Peyer's patch (tissue), 4 donors: ENCODE measurements around the gene ST8SIA3. TPM values are rescaled to one million over a fixed set of nuclear protein-coding genes. Genes with fewer than 3 reads are reported as not detected.

ENCODE experiments used
- DNase-seq, 3 donors: peaks; one replicate each; pipeline ENCODE4 v3.0.0-alpha.2; 2017 to 2019
- H3K27ac ChIP-seq, 4 donors: fragments of 200-600 bp; sonication (generic); one replicate each; pipeline ENCODE4 v1.5.1; 2016 to 2019
- H3K27me3 ChIP-seq, 2 donors: fragments of 200-600 bp; sonication (generic); one replicate each; pipeline ENCODE4 v1.5.1; 2019
- H3K36me3 ChIP-seq, 3 donors: fragments of 200-600 bp; sonication (generic); one replicate each; pipeline ENCODE4 v1.5.1; 2016 to 2019
- H3K4me1 ChIP-seq, 4 donors: fragments of 200-600 bp; sonication (generic); one replicate each; pipeline ENCODE4 v1.5.1; 2016 to 2019
- H3K4me3 ChIP-seq, 4 donors: fragments of 200-600 bp; sonication (generic); 1 replicate in 3 of 4; 2 replicates in 1 of 4; pipeline ENCODE4 v1.5.1; 2016 to 2019; ENCODE audit warnings: mild to moderate bottlenecking in 1 of 4
- H3K9me3 ChIP-seq, 4 donors: fragments of 200-600 bp; sonication (generic); one replicate each; pipeline ENCODE4 v1.5.1; 2016 to 2019; ENCODE audit warnings: mild to moderate bottlenecking in 1 of 4
- CTCF ChIP-seq, 6 experiments: fragments of 450-650 bp in 4 of 6; fragments of 200-600 bp in 2 of 6; sonication (generic) in 1 of 6; IDR thresholded peaks; one replicate each; pipeline ENCODE4 v1.5.1; 2017 to 2019; ENCODE audit warnings: antibody characterized with exemption in 6 of 6, mild to moderate bottlenecking in 3 of 6, moderate library complexity in 1 of 6
- POLR2A ChIP-seq, 2 donors: fragments of 450-650 bp; IDR thresholded peaks; one replicate each; pipeline ENCODE4 v1.5.1; 2017; ENCODE audit warnings: antibody characterized with exemption in 2 of 2, mild to moderate bottlenecking in 2 of 2, moderate library complexity in 2 of 2
- total RNA-seq, 4 donors: library from RNA; depleted of rRNA; stranded (reverse); fragments of >200 nt; gene quantifications; one replicate each; pipeline ENCODE4 v1.1.0, GENCODE V29; 2016

ST8SIA3 gene
- total RNA-seq, 4 donors from 2014 or later: 0.09 to 0.13 TPM; not detected in 2

GRCh38 chr18:57353137-57353939 lies 981 bp downstream of the ST8SIA3 start:
- H3K27me3 ChIP-seq: peaks cover 0 to 22% of the 10 kb centered on the region in 2 donors
- H3K36me3 ChIP-seq: no peaks in the 10 kb centered on the region
- H3K9me3 ChIP-seq: peaks cover 0 to 10% (median 0%) of the 10 kb centered on the region in 4 donors
- H3K4me3 ChIP-seq: no peak overlapping the region
- DNase-seq: no peak
- no peaks in the 10 kb centered on the region for H3K4me1 ChIP-seq
- no peak for TF ChIP-seq POLR2A (IDR thresholded peaks at IDR 0.05)
- no peak for TF ChIP-seq CTCF (IDR thresholded peaks at IDR 0.05)
- H3K27ac ChIP-seq: no peak overlapping the region

GRCh38 chr18:57353940-57354461 lies 1.6 kb downstream of the ST8SIA3 start:
- Histone ChIP-seq H3K27me3 (peaks cover 0 to 22% of the 10 kb centered on the region in 2 donors), H3K4me1 (no peaks in the 10 kb centered on the region), H3K36me3 (no peaks in the 10 kb centered on the region), H3K27ac (no peak overlapping the region), H3K4me3 (no peak overlapping the region), H3K9me3 (peaks cover 0 to 10% (median 0%) of the 10 kb centered on the region in 4 donors)
- TF ChIP-seq POLR2A (IDR thresholded peaks at IDR 0.05) (no peak), CTCF (IDR thresholded peaks at IDR 0.05) (no peak)
- DNase-seq: no peak

- TF ChIP-seq CTCF (IDR thresholded peaks at IDR 0.05): no peak
- TF ChIP-seq POLR2A (IDR thresholded peaks at IDR 0.05): no peak
- DNase-seq: no peak
- H3K4me1 ChIP-seq: no peaks in the 10 kb centered on the region
- no peak overlapping the region for H3K27ac ChIP-seq
- no peak overlapping the region for H3K4me3 ChIP-seq
- no peaks in the 10 kb centered on the region for H3K9me3 ChIP-seq
- H3K36me3 ChIP-seq: no peaks in the 10 kb centered on the region
- H3K27me3 ChIP-seq: no peaks in the 10 kb centered on the region
These were observed 7.1 kb downstream of the ST8SIA3 start for GRCh38 chr18:57359433-57359832.

GRCh38 chr18:57362714-57363113 lies 10.4 kb downstream of the ST8SIA3 start:
- no peak for DNase-seq
- no peak overlapping the region for H3K27ac ChIP-seq
- no peaks in the 10 kb centered on the region for H3K9me3 ChIP-seq
- no peaks in the 10 kb centered on the region for H3K4me1 ChIP-seq
- H3K27me3 ChIP-seq: no peaks in the 10 kb centered on the region
- TF ChIP-seq POLR2A (IDR thresholded peaks at IDR 0.05) (no peak), CTCF (IDR thresholded peaks at IDR 0.05) (no peak)
- H3K36me3 ChIP-seq: no peaks in the 10 kb centered on the region
- H3K4me3 ChIP-seq: no peak overlapping the region

GRCh38 chr18:57364460-57364859 lies 12.1 kb downstream of the ST8SIA3 start:
- H3K36me3 ChIP-seq: no peaks in the 10 kb centered on the region
- H3K9me3 ChIP-seq: no peaks in the 10 kb centered on the region
- no peaks in the 10 kb centered on the region for H3K27me3 ChIP-seq
- TF ChIP-seq POLR2A (IDR thresholded peaks at IDR 0.05) (no peak), CTCF (IDR thresholded peaks at IDR 0.05) (no peak)
- H3K4me1 ChIP-seq: no peaks in the 10 kb centered on the region
- H3K27ac ChIP-seq: no peak overlapping the region
- no peak for DNase-seq
- H3K4me3 ChIP-seq: no peak overlapping the region
